AG20443 (cell line): ENCODE measurements around the gene SNX6.
"Not testable (repeated sequence)": the region's sequence is repeated elsewhere in the genome, so short reads cannot be mapped to it uniquely, and the experiment has no call there.

Source experiments
- DNase-seq: peaks from one replicate; pipeline ENCODE4 v3.0.0; 2012; ENCODE audit warnings: low spot score, mixed read lengths

SNX6 gene

GRCh38 chr14:34634360-34634771 is 4.4 kb upstream of the SNX6 start:
- DNase-seq: not testable (repeated sequence)

- no peak for DNase-seq
Observed at GRCh38 chr14:34633742-34634141, 3.8 kb upstream of the SNX6 start.

DNA sequence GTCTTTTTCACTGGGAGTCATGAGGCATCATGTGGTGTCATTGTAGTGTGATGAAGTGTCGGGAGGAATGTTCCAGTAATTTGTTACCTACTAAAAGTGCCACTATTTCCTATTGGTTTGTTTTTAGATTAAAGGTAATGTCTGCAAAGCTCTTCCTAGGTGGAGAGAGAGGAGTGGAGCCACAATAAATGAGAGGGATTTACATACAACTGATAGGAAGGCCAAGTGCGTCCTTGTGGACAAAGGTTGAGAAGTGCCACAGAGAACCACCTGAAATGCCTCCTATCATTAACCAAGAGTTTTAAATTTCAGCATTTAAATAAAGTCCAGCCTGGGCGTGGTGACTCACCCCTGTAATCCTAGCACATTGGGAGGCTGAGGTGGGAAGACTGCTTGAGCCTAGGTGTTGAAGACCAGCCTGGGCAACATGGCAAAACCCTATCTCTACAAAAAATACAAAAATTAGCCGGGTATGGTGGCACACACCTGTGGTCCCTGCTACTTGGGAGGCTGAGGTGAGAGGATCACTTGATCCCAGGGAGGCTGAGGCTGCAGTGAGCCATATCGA is 2.5 kb upstream of the SNX6 start:
- no peak for DNase-seq

DNA sequence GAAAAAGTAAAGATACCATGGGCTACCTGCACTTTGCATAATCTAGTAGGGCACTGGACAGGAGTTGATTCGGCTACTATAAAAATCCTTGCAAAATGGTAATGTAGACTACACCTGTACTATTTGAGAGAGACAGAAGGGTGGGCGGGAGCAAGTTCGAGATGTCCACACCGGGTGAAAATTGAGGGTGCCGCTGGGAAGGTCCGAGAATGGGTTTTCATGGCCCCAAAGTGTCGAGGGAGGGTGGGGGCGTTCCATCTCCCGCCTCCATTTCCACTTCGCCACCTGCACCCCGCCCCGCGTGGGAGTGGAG is 648 bp downstream of the SNX6 start:
- no peak for DNase-seq

- no peak for DNase-seq
Observed at GRCh38 chr14:34628681-34629135, 1.2 kb downstream of the SNX6 start.

DNA sequence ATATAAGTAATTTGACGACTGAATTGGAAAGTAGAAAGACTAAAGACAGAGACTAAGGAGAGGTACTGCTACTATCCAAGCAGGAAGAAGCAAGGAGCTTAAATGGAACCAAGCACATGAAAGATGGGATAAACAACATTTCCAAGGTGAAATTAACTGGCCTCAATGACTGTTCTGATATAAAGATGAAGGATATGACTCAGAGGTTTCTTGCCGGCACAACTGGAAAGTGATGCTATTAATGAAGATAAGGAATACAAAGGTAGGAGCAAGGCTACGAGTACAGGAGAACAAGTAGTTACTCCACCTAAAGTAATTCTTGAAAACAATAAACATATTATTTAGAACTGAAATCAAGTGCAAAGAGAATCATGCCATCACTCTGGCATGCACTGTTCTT is 6.4 kb downstream of the SNX6 start:
- DNase-seq: no peak

- no peak for DNase-seq
Observed at GRCh38 chr14:34620839-34621238, 9.1 kb downstream of the SNX6 start.

DNA sequence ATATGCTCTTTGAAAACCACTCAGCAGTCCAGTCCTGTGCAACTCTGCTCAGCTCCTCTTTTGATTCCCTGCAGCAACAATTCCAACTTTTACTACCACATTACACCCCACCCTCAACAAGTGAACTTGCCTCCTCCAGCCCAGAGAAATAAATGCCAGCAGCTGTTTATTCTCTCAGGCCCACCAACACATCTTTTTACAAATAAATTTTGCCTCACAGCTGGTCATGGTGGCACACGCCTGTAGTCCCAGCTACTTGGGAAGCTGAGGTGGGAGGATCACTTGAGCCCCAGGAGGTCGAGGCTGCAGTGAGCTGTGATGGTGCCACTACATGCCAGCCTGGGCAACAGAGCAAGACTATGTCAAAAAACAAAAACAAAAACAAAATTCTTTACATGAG is 9.8 kb downstream of the SNX6 start:
- DNase-seq: no peak

DNA sequence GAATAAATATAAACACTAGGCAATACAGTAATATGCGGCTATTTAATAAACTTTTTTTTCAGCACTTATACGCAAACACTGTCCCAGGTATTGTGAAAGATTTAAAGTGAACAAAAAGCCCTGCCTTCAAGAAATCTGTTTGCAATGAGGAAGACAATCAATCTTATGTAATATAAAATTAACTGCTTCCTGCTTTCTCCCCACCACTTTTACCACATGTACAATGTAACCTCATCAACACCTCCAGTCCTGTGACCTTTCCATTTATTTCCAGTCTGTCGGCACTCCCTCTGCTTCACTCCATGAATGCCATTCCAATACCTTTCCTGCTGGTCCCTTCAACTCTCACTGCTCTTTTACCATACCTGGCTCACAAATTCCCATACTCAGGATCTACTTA is 10.5 kb downstream of the SNX6 start:
- DNase-seq: no peak

DNA sequence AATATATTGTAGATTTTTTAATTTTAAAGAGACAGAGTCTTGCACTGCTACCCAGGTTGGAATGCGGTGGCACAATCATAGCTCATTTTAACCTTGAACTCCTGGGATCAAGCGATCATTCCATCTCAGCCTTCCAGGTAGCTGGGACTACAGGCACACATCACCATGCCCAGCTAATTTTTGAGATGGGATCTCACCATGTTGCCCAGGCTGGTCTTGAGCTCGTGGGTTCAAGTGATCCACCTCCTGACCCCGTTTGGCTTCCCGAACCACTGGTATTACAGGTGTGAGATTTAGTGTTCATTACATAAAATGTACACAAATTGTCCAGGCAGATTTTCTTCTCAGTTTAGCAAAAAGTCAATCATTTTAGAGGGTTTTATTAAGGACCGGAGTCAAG is 13.6 kb downstream of the SNX6 start:
- no peak for DNase-seq

- DNase-seq: no peak
Observed at GRCh38 chr14:34615507-34615906, 14.4 kb downstream of the SNX6 start.

- no peak for DNase-seq
Observed at GRCh38 chr14:34614638-34615037, 15.3 kb downstream of the SNX6 start.

- DNase-seq: no peak
Observed at GRCh38 chr14:34610101-34610500, 19.8 kb downstream of the SNX6 start.

DNA sequence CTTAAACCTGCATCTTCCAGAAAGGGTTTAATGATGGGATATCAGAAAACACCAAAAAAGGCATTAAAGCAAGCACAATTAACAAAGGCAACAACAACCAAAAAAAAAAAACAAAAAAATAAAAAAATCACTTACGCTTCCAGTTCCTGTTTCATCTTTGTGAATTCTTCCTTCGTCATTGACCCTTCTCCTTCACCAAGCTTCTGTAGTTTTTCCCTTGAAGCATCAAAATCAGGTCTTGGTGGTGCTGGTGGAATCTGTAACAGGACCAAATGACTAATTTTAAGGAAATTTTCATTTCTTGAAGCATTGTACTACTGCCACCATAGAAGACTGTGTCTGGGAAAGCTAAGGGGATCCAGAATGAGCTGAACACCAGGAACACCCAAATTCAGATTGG is 24.5 kb downstream of the SNX6 start:
- no peak for DNase-seq

DNA sequence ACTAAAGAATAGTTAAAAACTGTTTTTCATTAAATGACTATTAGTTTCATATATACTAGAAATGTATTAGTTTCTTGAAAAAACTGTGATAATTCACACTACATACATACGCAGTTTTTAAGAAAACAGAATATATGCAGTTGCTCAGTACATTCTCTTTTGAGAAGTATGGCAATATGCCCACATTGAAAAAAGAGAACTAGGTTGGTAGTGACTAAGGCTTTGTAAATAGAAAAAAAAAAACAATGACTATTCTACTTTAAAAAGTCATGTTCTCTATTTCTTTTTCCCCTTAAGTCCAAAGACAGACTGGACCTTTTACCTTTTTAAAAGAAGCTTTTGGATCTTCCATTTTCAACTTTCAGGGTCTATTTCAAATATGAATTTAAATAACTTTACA is 25.0 kb downstream of the SNX6 start:
- peak; percentile 21 for DNase-seq

GRCh38 chr14:34596891-34597290 is 33.1 kb downstream of the SNX6 start:
- DNase-seq: no peak

DNA sequence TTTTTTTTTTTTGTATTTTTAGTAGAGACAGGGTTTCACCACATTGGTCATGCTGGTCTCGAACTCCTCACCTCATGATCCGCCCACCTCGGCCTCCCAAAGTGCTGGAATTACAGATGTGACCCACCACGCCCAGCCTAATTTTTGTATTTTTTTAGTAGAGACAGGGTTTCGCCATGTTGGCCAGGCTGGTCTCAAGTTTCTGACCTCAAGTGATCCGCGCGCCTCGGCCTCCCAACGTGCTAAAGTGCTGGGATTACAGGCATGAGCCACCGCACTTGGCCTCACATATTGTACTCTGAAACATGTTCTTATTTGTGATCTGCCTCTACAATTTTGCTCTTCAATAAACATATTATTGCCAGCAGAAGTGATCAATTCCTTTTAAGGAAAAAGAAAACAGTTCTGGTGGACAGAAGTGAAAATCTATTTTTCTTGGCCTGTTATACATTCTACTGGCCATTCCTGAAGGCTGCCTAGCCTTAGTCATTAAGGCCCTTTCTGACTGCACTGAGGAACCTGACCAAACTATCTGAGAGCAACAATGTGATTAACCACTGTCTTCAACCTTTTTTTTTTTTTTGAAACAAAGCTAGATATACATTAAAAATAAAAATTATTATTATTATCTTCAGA is 36.1 kb downstream of the SNX6 start:
- peak; percentile 42 for DNase-seq

DNA sequence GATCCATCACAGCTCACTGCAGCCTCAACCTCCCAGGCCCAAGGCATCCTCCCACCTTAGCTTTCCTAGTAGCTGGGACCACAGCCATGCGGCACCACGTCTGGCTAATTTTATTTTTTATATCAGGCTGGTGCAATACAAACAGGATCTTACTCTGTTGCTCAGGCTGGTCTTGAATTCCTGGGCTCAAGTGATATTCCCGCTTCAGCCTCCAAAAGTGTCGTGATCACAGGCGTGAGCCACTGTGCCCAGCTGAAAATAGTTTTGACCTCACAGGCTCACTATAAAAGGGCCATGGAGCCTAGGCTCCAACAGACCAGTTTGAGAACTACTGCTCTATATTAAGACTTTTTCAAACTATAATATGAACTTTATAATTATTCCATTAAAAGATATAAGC is 37.3 kb downstream of the SNX6 start:
- DNase-seq: no peak

- DNase-seq: no peak
Observed at GRCh38 chr14:34583525-34583924, 46.4 kb downstream of the SNX6 start.

- DNase-seq: no peak
Observed at GRCh38 chr14:34582117-34582680, 47.7 kb downstream of the SNX6 start.

- no peak for DNase-seq
Observed at GRCh38 chr14:34580381-34580780, 49.6 kb downstream of the SNX6 start.

- DNase-seq: no peak
Observed at GRCh38 chr14:34571771-34572170, 58.2 kb downstream of the SNX6 start.

DNA sequence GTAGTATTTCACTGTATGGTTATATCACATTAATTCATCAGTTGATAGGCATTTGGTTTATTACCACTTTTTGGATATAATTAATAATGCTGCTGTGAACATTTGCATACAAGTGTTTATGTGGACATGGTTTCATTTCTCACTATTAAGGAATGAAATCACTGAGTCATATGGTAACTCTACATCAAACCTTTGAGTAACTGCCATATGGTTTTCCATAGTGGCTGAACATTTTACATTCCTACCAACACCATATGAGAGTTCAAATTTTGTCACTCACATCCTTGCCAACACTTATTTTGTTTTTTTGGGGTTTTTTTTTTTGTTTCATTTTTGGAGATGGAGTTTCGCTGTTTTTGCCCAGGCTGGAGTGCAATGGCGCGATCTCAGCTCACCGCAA is 60.2 kb downstream of the SNX6 start:
- no peak for DNase-seq

DNA sequence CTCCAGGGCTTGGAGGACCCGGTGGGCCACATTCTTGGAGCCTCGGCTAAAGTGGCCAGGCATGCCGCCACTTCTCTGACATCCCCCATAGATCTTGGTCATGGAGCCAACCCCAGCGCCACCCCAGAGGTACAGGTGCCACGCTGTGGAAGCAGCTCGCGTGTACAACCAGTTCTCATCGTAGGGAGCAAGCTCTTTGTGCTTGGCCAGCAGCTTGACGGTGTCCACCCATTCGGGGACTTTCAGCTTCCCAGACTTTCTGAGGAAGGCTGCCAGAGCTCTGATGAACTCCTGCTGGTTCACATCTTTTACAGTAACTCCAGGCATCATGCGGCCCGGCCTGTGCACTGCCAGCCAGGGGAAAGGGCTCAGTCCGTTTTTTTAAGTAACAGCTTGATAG is 61.1 kb downstream of the SNX6 start:
- no peak for DNase-seq
